GM18505 (cell line): ENCODE results near the gene MRPL20.
"Not testable (repeated sequence)": the region's sequence is repeated elsewhere in the genome, so short reads cannot be mapped to it uniquely, and the experiment has no call there.

ENCODE experiments used
- ATAC-seq: cut with Tn5 transposase; IDR thresholded peaks from one replicate; pipeline ENCODE4 v1.9.1; 2021; ENCODE audit not compliant: unreplicated experiment
- POLR2A ChIP-seq: IDR thresholded peaks from 4 replicates; pipeline ENCODE4 v1.6.1; 2011; ENCODE audit warnings: borderline replicate concordance; ENCODE audit not compliant: insufficient read depth, insufficient read length; ENCODE audit errors: extremely low read depth

The MRPL20 gene

GRCh38 chr1:1373051-1373814 is 33.9 kb downstream of the MRPL20 start:
- no peak for TF ChIP-seq POLR2A
- ATAC-seq = no peak

- ATAC-seq = no peak
- no peak for TF ChIP-seq POLR2A
Measured at GRCh38 chr1:1371746-1372711, 35.1 kb downstream of the MRPL20 start.

GRCh38 chr1:1371364-1371745 is 35.7 kb downstream of the MRPL20 start:
- ATAC-seq = no peak
- no peak for TF ChIP-seq POLR2A

DNA sequence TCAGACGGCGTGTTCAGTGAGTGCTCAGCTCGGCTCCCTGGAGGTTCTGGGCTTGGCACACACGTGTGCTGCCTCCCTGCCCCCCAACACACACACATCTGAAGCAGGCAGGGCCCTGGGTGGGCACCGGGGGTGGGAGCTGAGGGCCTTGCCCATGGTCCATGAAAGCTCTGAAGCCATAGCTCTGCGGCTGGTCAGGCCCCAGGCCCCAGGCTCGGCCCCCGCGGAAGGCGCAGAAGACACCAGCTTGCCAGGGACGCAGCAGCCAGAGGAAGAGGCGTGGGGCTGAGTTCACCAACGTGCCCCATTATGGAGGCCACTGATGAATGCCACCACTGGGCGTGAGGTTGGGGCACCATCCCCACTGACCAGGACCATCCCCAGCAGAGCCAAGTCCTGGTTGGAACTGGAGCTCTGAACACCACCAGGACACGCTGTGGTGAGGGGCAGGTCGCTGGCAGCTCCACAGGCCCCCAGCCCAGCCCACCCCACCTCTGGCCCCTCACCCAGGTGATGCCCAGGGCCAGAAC is 36.3 kb downstream of the MRPL20 start:
- no peak for ATAC-seq
- no peak for TF ChIP-seq POLR2A

- not testable (repeated sequence) for ATAC-seq
Measured at GRCh38 chr1:1370094-1370493, 37.0 kb downstream of the MRPL20 start.

GRCh38 chr1:1367315-1367714 is 39.8 kb downstream of the MRPL20 start:
- TF ChIP-seq POLR2A = no peak
- ATAC-seq = no peak

GRCh38 chr1:1366699-1367066 is 40.4 kb downstream of the MRPL20 start:
- TF ChIP-seq POLR2A = no peak
- ATAC-seq = no peak

DNA sequence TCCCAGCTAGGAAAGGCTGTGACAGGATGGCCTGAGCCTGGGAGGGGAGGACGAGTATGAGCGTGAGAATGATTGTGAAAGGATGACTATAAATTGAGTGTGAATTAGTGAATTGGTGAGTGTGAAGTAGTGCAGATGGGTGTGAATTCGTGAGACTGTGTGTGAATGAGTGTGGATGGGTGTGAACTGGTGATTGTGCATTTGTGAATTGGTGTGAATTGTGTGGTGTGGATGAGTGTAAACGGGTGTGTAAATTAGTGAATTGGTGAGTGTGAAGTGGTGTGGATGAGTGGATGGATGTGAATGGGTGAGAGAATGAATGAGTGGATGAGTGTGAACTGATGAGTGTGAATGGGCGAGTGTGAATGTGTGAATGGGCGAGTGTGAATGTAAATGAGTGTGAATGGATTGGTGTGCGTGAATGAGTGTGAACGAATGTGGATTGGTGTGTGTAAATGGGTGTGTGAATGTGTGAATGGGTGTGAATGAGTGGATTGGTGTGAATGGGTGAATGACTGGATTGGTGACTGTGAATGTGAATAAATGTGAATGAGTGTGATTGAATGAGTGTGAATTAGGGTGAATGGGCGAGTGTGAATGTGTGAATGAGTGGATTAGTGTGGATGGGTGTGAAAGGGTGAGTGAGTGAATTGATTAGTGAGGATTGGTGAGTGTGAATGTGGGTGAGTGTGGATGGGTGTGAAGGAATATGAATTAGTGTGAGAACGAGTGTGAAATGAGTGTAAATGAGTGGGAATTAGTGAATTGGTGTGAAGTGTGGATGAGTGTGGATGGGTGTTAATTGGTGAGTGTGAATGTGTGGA is 41.0 kb downstream of the MRPL20 start:
- ATAC-seq = no peak
- no peak for TF ChIP-seq POLR2A

DNA sequence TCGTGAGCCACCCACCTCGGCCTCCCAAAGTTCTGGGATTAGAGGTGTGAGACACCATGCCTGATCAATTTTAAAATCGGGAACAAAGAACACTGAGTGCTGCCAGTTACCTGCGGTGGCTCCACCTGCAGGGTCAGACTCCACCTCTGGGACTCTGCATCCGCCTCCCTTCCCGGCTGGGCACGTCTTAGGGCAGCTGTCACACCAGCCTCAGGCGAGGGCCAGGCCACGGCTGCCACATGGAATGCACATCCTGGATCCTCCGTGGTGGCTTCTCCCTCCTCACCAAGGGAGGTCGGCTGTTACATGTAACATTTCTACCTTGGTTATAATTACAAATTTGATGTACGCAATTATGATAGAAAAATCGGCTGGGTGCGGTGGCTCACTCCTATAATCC is 42.8 kb downstream of the MRPL20 start:
- no peak for TF ChIP-seq POLR2A
- no peak for ATAC-seq

DNA sequence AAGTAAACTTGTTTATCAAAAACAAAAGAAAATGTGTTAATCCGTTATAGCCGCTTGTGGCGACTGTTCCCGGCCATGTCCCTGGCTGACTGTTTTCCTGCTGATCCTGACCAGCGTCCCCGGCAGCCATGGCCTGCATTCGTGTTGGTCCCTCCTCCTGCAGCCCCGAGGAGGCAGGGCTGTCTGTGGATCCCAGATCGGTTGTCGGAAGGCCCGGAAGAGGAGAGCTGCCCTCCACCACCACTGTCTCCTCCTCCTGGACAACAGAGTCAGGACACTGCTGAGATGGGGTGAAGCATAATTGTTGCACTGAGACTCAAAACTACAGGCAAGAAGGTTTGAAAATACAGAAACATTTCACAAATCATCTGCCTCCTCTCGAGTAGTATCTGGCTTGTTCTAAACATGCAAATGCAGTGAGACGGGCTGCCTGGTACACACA is 45.1 kb downstream of the MRPL20 start:
- no peak for ATAC-seq
- TF ChIP-seq POLR2A = no peak

- TF ChIP-seq POLR2A = no peak
- ATAC-seq = no peak
Measured at GRCh38 chr1:1361233-1361981, 45.7 kb downstream of the MRPL20 start.

DNA sequence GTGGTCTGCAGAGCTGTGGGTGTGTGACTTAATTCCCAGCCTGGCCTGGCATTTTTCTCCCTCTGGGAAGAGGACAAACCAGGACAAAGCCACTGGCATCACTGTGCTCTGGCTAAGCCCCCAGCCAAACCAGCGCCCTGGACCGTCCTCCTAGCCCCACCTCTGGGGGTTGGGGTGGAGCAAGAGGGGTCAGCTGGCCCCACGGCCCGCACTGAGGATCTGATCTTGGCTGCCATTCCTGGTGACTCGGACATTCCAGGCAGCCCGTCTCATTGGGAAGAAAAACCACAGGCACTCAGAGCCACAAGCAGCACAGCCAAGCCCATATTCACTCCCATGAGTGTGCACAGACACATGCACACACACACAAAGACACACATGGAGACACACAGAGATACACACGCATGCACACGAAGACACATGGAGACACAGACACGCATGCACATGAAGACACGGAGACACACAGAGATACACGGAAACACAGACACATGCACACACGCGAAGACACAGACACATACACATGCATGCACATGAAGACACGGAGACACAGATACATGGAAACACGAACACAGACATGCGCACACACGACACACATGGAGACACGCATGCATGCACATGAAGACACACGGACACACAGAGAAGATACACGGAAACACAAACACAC is 46.5 kb downstream of the MRPL20 start:
- no peak for TF ChIP-seq POLR2A

DNA sequence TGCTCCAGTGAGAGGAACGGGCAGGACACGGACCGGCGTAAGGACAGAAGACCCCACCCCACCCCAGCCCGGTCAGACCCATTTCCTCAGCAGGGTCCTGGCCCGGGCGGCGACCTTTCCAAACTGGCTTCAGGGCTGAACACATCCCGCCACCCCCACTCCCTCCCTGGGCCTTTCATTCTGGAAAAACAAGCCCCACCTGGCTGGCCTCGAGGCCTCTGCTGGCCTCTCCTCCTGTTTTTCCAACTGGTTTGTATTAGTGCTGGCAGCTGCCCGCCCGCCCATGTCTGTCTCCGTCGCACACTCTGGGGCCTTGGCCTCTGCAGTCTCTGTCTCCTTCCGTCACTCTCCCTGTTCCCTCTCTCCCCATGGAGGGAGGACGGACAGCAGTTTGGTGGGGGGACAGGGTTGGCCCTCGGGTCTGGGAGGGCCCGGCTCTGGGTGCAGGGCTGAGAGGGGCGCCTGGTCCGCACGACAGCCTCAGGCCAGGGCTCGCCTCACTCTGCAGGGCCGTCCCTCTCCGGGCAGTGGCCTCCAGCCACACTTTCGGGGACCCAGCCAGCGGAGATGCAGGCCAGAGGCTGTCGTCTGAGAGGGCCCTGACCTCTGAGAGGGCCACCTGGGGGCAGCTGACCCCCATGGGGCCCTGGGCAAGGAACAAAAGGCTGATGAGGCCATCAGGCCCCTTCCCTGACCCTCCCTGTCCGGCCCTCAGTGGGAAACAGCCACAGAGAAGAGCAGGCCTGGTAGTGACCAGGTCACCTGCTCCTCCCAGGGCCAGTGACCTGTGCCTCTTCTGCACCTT is 47.2 kb downstream of the MRPL20 start:
- TF ChIP-seq POLR2A = no peak
- ATAC-seq = no peak

More for the DNA sequence above, 46.5 kb downstream of the MRPL20 start:
- ATAC-seq = no peak
